ENCODE data around the gene PABPN1.

DNA sequence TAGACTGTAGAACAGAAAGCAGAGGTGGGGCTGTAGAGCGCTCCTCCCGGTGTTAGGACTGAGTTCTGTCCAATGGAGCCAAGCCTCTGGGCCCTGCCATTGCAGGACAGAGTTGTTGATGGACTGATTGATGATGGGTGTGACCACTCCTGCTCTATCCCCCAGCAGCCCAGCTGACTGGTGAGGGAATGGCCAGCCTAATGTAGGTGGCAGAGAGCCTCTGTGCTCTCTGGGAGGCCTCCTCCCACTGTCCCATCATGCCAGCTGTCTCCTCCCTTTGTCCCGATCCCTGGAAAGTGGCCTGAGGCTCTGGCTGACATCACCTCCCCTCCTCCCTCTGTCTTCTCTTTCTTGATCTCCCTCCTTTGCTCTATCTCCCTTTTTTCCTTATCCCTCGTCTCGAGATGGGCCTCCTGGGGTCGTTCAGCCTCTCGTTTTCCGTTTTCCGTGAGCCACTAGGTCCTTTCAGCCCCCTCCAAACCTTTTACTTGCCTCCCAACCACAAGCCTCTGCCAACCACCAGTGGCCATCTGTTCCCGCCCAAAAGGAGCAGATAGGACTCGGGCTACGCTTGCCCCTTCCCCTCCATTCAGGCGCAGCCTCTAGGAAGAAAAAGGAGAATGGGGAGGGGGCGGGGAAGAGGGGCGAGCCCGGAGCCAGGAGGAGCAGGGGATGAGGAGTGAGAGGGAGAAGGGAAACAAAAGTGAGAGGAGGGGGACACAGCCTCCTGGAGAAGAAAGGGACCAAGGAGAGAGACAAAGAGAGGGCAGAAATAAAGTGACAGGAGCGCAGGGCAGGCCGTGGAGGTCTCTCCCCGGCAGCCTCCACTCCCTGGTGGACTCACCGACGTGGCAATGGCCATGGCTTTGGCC is 43.1 kb downstream of the PABPN1 start:
- TF ChIP-seq GATA3 (IDR thresholded peaks at IDR 0.05; ENCODE audit: low read depth, low read length) (no peak), GATA2 (IDR thresholded peaks at IDR 0.05; ENCODE audit: low read depth, low read length) (no peak)

Data from SH-SY5Y (cell line).